GM12872 (cell line): ENCODE data around the gene ATXN7L1.

Experiments used
- CTCF ChIP-seq: IDR thresholded peaks from 3 replicates; pipeline ENCODE4 v1.5.1; 2011; ENCODE audit warnings: low read depth, mild to moderate bottlenecking, low read length, moderate library complexity; ENCODE audit not compliant: insufficient read depth

Gene ATXN7L1

GRCh38 chr7:105611856-105612775 lies 264.3 kb downstream of the ATXN7L1 start:
- TF ChIP-seq CTCF: no peak

- TF ChIP-seq CTCF: no peak
These were observed 266.1 kb downstream of the ATXN7L1 start for GRCh38 chr7:105610165-105610930.

GRCh38 chr7:105602325-105603305 lies 273.8 kb downstream of the ATXN7L1 start:
- no peak for TF ChIP-seq CTCF

GRCh38 chr7:105600720-105601550 lies 275.5 kb downstream of the ATXN7L1 start:
- no peak for TF ChIP-seq CTCF

GRCh38 chr7:105599551-105599950 lies 276.8 kb downstream of the ATXN7L1 start:
- no peak for TF ChIP-seq CTCF

- TF ChIP-seq CTCF: no peak
These were observed 279.5 kb downstream of the ATXN7L1 start for GRCh38 chr7:105596866-105597265.
